OCI-LY3 (cell line): ENCODE data around the gene RPL41.

Source experiments
- EZH2phosphoT487 ChIP-seq: fragments of 200-600 bp; shearing (Covaris generic); IDR thresholded peaks from 2 replicates; pipeline ENCODE4 v1.6.1; 2018; ENCODE audit warnings: antibody characterized with exemption, mixed run types, low read depth
- TF ChIP-seq, protein P1 (sequence below): fragments of 200-600, 300-600 bp; sonication (generic); IDR thresholded peaks from 2 replicates; pipeline ENCODE4 v1.5.1; 2014; ENCODE audit warnings: antibody characterized with exemption, low read length, low read depth

GRCh38 chr12:56071648-56072047 is 44.8 kb upstream of the RPL41 start:
- TF ChIP-seq, protein P1, sequence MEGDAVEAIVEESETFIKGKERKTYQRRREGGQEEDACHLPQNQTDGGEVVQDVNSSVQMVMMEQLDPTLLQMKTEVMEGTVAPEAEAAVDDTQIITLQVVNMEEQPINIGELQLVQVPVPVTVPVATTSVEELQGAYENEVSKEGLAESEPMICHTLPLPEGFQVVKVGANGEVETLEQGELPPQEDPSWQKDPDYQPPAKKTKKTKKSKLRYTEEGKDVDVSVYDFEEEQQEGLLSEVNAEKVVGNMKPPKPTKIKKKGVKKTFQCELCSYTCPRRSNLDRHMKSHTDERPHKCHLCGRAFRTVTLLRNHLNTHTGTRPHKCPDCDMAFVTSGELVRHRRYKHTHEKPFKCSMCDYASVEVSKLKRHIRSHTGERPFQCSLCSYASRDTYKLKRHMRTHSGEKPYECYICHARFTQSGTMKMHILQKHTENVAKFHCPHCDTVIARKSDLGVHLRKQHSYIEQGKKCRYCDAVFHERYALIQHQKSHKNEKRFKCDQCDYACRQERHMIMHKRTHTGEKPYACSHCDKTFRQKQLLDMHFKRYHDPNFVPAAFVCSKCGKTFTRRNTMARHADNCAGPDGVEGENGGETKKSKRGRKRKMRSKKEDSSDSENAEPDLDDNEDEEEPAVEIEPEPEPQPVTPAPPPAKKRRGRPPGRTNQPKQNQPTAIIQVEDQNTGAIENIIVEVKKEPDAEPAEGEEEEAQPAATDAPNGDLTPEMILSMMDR: no peak
- TF ChIP-seq EZH2phosphoT487: no peak
